Karpas-422 (cell line): ENCODE results near the gene DPM2. TPM values are rescaled to one million over a fixed set of nuclear protein-coding genes. Genes with fewer than 3 reads are reported as not detected.

ENCODE experiments used
- DNase-seq: peaks from one replicate; pipeline ENCODE4 v3.0.0-alpha.2; 2015
- H2AFZ ChIP-seq: fragments of 200-600 bp; sonication (generic); 2 replicates; pipeline ENCODE4 v1.6.1; 2014; ENCODE audit warnings: antibody characterized with exemption, low read length, mixed read lengths
- H3K27ac ChIP-seq: fragments of 200-600 bp; sonication (generic); 2 replicates; pipeline ENCODE4 v1.5.1; 2014; ENCODE audit warnings: mild to moderate bottlenecking, low read length, moderate library complexity
- H3K27me3 ChIP-seq: fragments of 200-600 bp; sonication (generic); 2 replicates; pipeline ENCODE4 v1.6.1; 2014; ENCODE audit warnings: low read length, mixed read lengths
- H3K36me3 ChIP-seq: fragments of 200-600 bp; sonication (generic); 2 replicates; pipeline ENCODE4 v1.6.1; 2014; ENCODE audit warnings: low read length, mixed read lengths; ENCODE audit not compliant: insufficient read depth
- H3K4me1 ChIP-seq: fragments of 200-600 bp; sonication (generic); 2 replicates; pipeline ENCODE4 v1.6.1; 2014; ENCODE audit warnings: mild to moderate bottlenecking, low read length, mixed read lengths
- H3K4me2 ChIP-seq: fragments of 200-600 bp; sonication (generic); 2 replicates; pipeline ENCODE4 v1.6.1; 2014; ENCODE audit warnings: low read length, low read depth, mild to moderate bottlenecking; ENCODE audit not compliant: poor library complexity, severe bottlenecking
- H3K4me3 ChIP-seq: fragments of 200-600 bp; sonication (generic); 2 replicates; pipeline ENCODE4 v1.5.1; 2014; ENCODE audit warnings: mild to moderate bottlenecking, antibody characterized with exemption, low read length, mixed read lengths
- H3K79me2 ChIP-seq: fragments of 200-600 bp; sonication (generic); 2 replicates; pipeline ENCODE4 v1.6.1; 2014; ENCODE audit warnings: mild to moderate bottlenecking, low read length, mixed read lengths
- H3K9ac ChIP-seq: fragments of 200-600 bp; sonication (generic); 2 replicates; pipeline ENCODE4 v1.6.0; 2014; ENCODE audit warnings: low read length
- H3K9me2 ChIP-seq: fragments of 200-600 bp; sonication (generic), shearing (Covaris generic); replicated peaks from 2 replicates; pipeline ENCODE4 v1.6.0; 2014; ENCODE audit warnings: mild to moderate bottlenecking, low read length, moderate library complexity; ENCODE audit not compliant: insufficient read depth
- H3K9me3 ChIP-seq: fragments of 300-700, 200-600 bp; sonication (generic); 2 replicates; pipeline ENCODE4 v1.6.1; 2014; ENCODE audit warnings: low read length, mixed read lengths
- H4K20me1 ChIP-seq: fragments of 200-600 bp; sonication (generic); 2 replicates; pipeline ENCODE4 v1.6.1; 2014; ENCODE audit warnings: mild to moderate bottlenecking, antibody characterized with exemption, low read length, low read depth; ENCODE audit not compliant: insufficient read depth
- total RNA-seq: library from RNA; depleted of rRNA; stranded (reverse); fragments of >200 nt; shearing (Covaris generic); gene quantifications from 2 replicates; pipeline ENCODE4 v1.2.3, GENCODE V29; 2014; ENCODE audit warnings: low replicate concordance

DPM2 gene
- total RNA-seq, 1 experiment from 2014 or later: 34.4 TPM

DNA sequence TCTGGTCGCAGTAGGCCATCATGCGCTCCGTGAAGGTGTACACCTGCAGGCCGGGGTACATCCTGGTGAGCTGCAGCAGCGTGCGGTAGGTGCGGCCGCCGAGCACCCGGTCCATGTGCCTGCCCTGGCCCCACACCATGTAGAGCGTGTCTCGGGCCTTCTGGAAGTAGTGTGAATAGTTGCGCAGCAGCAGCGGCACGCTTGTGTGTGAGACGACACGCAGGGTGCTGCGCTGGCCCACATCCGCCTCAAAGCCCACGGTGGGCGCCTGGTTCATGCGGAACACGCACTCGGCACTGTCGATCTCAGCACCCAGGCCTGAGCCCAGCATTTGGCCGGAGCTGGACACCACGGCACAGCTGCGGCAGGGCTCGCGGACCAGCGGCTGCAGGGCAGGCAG lies 25.4 kb downstream of the DPM2 start:
- no peak for DNase-seq
- Histone ChIP-seq H3K27ac (no peak overlapping the region), H3K36me3 (peaks cover 11% of the 10 kb centered on the region; the same call in 1 of the 2 replicates), H3K79me2 (peaks cover 17% of the 10 kb centered on the region), H3K9me2 (no peaks in the 10 kb centered on the region), H2AFZ (no peak overlapping the region), H3K4me2 (no peak overlapping the region), H3K4me1 (peaks cover 35% of the 10 kb centered on the region), H3K9ac (no peak overlapping the region), H4K20me1 (no peaks in the 10 kb centered on the region), H3K27me3 (no peaks in the 10 kb centered on the region), H3K4me3 (no peak overlapping the region), H3K9me3 (no peaks in the 10 kb centered on the region)

DNA sequence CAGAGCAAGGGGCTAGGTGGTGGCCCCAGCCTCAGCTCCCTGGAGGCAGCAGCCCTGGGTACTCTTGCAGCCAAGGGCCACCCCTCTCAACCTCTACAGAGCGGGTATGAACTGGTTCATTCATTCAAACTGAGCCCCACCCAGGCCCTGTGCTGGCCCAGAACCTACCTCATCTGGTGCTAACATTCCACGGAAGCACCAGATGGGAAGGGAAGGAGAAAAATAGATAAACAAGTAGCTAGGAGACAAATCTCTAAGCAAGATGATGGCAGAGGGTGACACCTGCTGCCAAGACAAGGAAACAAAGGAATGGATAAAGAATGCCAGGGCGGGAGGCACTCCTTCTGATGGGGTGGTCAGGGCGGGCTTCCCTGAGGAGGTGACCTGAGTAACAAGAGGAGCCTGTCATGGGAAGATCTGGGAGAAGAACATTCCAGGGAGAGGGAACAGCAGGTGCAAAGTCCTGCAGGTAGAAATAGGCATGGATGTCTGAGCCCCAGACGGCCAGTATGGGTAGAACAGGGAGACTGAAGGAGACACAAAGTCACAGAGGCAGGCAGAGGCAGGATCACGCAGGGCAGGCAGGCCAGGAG lies 26.9 kb downstream of the DPM2 start:
- no peaks in the 10 kb centered on the region for H3K27me3 ChIP-seq
- H3K9me3 ChIP-seq: no peaks in the 10 kb centered on the region
- peaks cover 11% of the 10 kb centered on the region; the same call in 1 of the 2 replicates for H3K36me3 ChIP-seq
- no peak overlapping the region for H3K4me3 ChIP-seq
- H4K20me1 ChIP-seq: no peaks in the 10 kb centered on the region
- H3K4me2 ChIP-seq: no peak overlapping the region
- H3K4me1 ChIP-seq: peaks cover 34% of the 10 kb centered on the region
- H3K9ac ChIP-seq: no peak overlapping the region
- DNase-seq: no peak
- peaks cover 7% of the 10 kb centered on the region for H3K79me2 ChIP-seq
- no peak overlapping the region for H2AFZ ChIP-seq
- peak overlapping the region; percentile 38; the same call in 1 of the 2 replicates for H3K27ac ChIP-seq
- no peaks in the 10 kb centered on the region for H3K9me2 ChIP-seq

DNA sequence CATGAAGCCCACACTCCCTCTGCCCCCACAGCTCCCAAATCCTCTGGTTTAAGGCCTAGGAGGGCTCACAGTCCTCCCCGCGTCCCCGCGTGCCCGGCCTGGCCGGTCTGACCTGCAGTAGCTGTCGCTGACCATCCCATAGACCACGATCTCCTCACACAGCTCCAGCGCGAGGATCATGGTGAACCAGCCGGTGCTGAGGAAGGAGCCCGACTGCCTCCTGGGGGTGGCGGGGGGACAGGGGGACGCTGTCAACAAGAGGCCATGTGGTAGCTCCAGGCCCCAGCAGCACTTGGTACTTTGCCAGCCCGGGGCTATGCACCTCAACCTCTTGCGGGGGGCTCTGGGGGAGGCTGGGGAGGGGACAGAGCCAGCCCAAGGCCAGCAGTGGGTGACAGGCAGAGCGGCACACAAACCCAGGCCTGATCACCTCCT lies 27.8 kb downstream of the DPM2 start:
- no peaks in the 10 kb centered on the region for H3K27me3 ChIP-seq
- H3K4me2 ChIP-seq: no peak overlapping the region
- no peak overlapping the region for H2AFZ ChIP-seq
- H3K4me3 ChIP-seq: no peak overlapping the region
- no peaks in the 10 kb centered on the region for H3K9me2 ChIP-seq
- H3K36me3 ChIP-seq: peaks cover 10% of the 10 kb centered on the region; the same call in 1 of the 2 replicates
- peaks cover 34% of the 10 kb centered on the region for H3K4me1 ChIP-seq
- H3K27ac ChIP-seq: no peak overlapping the region
- H4K20me1 ChIP-seq: no peaks in the 10 kb centered on the region
- DNase-seq: no peak
- peaks cover under 1% of the 10 kb centered on the region; the same call in 1 of the 2 replicates for H3K79me2 ChIP-seq
- H3K9me3 ChIP-seq: no peaks in the 10 kb centered on the region
- no peak overlapping the region for H3K9ac ChIP-seq

DNA sequence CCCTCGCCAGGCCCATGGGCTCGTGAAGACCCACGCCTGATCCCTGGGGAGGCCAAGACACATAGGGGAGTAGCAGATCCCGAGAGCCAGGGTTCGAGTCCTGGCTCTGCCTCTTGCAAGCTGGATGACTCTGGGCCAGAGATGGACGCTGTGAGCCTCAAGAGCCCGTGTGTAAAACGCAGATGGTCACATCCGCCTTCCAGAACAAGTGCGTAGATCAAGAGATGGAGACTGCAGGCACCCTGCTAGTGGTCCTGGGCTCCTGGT lies 29.1 kb downstream of the DPM2 start:
- Histone ChIP-seq H2AFZ (no peak overlapping the region), H3K4me2 (no peak overlapping the region), H3K9ac (no peak overlapping the region), H3K36me3 (peaks cover 3% of the 10 kb centered on the region; the same call in 1 of the 2 replicates), H3K4me3 (no peak overlapping the region), H3K9me2 (no peaks in the 10 kb centered on the region), H3K79me2 (no peaks in the 10 kb centered on the region), H4K20me1 (no peaks in the 10 kb centered on the region), H3K9me3 (no peaks in the 10 kb centered on the region), H3K27me3 (no peaks in the 10 kb centered on the region), H3K27ac (no peak overlapping the region), H3K4me1 (peaks cover 43% of the 10 kb centered on the region)
- no peak for DNase-seq

DNA sequence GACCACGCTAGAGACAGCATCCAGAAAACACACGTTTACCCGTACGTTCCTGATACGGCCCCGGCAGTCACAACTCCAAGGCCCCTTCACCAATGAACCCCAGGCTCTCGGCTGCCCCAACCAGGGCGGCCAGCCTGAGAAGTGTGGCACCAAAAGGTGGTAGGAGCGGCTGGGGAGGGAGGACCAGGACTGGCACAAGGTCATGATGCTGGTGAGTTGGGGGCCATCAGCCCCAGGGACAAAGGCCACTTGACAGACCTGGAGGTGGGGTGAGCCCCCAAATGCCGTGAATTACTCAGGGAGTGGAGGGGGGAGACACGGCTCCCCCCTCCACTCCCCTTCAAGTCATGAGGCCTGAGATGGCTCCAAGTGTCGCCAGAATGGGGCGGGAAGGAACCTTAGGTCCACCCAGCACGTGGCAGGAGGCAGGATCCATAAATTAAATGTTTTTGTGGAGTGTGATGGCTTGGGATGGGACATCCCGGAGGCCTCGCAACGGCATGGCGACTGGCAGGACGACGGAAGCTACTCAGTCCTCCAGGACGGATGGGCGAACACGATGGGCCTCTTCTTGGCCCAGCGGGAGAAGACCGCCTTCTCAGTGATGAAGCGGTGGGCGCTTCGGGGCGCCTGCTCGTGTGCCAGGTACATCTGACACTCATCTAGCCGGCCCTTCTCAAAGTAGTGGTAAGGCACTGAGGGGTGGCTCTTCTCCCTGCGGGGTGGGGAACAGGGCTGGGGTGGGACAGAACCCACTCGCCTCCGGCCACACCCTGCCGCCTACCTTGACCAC lies 29.6 kb downstream of the DPM2 start:
- no peak overlapping the region for H2AFZ ChIP-seq
- no peak overlapping the region for H3K4me3 ChIP-seq
- no peaks in the 10 kb centered on the region for H3K9me3 ChIP-seq
- H3K36me3 ChIP-seq: peaks cover 3% of the 10 kb centered on the region; the same call in 1 of the 2 replicates
- no peaks in the 10 kb centered on the region for H3K9me2 ChIP-seq
- H3K79me2 ChIP-seq: no peaks in the 10 kb centered on the region
- H3K4me2 ChIP-seq: no peak overlapping the region
- no peak overlapping the region for H3K27ac ChIP-seq
- H4K20me1 ChIP-seq: no peaks in the 10 kb centered on the region
- H3K27me3 ChIP-seq: no peaks in the 10 kb centered on the region
- DNase-seq: no peak
- H3K4me1 ChIP-seq: peaks cover 48% of the 10 kb centered on the region
- no peak overlapping the region for H3K9ac ChIP-seq

DNA sequence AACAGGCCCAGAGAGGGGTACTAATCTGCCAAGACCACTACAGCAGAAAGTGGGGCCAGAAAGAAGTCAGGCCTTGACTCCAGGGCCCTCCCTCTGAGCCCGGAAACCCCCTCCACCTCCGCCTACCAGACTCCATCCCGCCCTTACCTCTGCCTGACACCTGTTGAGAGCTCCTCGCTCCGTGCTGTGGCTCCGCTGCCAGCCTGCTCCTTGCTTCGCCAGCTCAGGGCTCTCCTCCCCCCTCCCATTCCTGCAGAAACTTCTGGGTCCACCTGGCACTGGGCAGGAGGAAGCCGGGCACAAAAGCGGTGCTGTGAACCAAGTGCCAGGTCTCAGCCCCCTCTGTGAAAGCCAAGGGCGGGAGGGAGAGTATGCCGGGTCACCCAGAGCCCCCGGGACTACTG lies 31.9 kb downstream of the DPM2 start:
- Histone ChIP-seq H4K20me1 (no peaks in the 10 kb centered on the region), H2AFZ (no peak overlapping the region), H3K4me3 (no peak overlapping the region), H3K9ac (peak overlapping the region; percentile 37; the same call in 1 of the 2 replicates), H3K36me3 (peaks cover 3% of the 10 kb centered on the region; the same call in 1 of the 2 replicates), H3K79me2 (no peaks in the 10 kb centered on the region), H3K9me2 (no peaks in the 10 kb centered on the region), H3K4me1 (peaks cover 47% of the 10 kb centered on the region), H3K27ac (no peak overlapping the region), H3K27me3 (no peaks in the 10 kb centered on the region), H3K4me2 (no peak overlapping the region), H3K9me3 (no peaks in the 10 kb centered on the region)
- no peak for DNase-seq

DNA sequence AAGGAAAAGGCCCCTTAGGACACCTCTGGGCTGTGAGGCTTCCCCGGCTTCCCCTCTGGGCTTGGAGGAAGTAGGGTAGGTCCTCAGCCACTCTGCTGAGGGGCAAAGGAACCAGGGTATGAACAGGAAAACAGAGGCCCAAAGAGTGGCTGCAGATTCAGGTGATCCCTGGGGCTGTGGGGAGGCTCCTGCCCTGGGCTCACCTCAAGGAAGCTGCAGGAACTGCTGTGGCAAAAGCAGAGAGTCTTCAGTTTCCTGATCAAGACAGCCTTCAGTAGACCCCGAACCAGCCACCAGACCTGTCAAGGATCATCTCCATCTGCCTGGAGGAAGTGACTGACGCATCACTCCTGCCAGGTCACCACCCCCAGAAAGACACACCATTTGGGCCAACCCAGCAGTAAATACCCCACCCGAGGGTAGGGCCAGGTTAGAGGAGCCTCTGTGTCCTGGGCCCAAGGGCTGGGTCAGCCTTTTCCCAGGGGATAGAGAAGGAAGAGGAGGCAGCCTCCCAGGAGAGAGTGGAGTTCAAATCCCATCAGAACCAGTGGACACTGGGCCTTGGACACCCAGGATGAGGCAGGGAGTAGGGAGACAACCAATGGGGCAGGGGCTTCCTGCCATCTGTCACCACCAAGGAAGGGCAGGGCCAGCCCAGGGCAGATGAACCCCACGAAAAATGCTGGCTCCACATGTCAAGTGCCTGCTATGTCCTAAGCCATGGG lies 32.5 kb downstream of the DPM2 start:
- H3K9me2 ChIP-seq: no peaks in the 10 kb centered on the region
- H3K4me2 ChIP-seq: no peak overlapping the region
- peaks cover 3% of the 10 kb centered on the region; the same call in 1 of the 2 replicates for H3K36me3 ChIP-seq
- DNase-seq: no peak
- no peaks in the 10 kb centered on the region for H3K9me3 ChIP-seq
- H3K9ac ChIP-seq: peak overlapping the region; percentile 48
- H3K27ac ChIP-seq: 0 out of 2 replicates have a peak overlapping the region, but pooled peaks have one; percentile 10
- no peak overlapping the region for H2AFZ ChIP-seq
- peaks cover 53% of the 10 kb centered on the region for H3K4me1 ChIP-seq
- no peaks in the 10 kb centered on the region for H3K79me2 ChIP-seq
- H3K27me3 ChIP-seq: no peaks in the 10 kb centered on the region
- H4K20me1 ChIP-seq: no peaks in the 10 kb centered on the region
- no peak overlapping the region for H3K4me3 ChIP-seq

DNA sequence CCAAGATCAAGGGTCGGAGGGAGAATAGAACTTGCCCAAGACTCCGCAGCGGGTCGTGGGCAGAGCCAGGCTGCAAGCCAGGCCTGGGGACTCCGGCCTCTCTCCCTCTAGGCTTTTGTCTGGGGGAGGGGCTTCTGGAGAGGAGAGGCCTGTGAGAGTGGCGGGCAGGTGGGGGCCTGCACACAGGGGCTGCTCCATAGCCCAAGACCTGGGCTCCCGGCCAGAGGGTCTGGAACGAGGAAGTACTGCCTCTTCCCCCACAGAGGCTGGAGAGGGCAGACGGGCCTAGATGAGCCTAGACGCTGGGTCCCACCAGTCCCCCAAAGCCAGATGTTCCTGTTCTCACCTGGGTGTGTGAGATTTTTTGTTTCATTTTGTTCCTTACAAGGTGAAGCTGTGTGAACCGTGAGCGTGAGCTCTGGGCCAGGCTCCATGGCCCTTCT lies 33.1 kb downstream of the DPM2 start:
- Histone ChIP-seq H3K36me3 (peaks cover 3% of the 10 kb centered on the region; the same call in 1 of the 2 replicates), H3K9me3 (no peaks in the 10 kb centered on the region), H3K4me2 (no peak overlapping the region)

More for the DNA sequence above, 33.1 kb downstream of the DPM2 start:
- Histone ChIP-seq H3K4me1 (peaks cover 59% of the 10 kb centered on the region), H4K20me1 (no peaks in the 10 kb centered on the region), H3K27ac (no peak overlapping the region), H3K9ac (no peak overlapping the region; the same call in 1 of the 2 replicates), H3K9me2 (no peaks in the 10 kb centered on the region), H3K79me2 (no peaks in the 10 kb centered on the region), H3K27me3 (no peaks in the 10 kb centered on the region), H3K4me3 (no peak overlapping the region), H2AFZ (no peak overlapping the region)
- no peak for DNase-seq
